ENCODE measurements around the gene APOB. TPM values are rescaled to one million over a fixed set of nuclear protein-coding genes. Genes with fewer than 3 reads are reported as not detected.

Gene APOB
- total and polyA plus RNA-seq, 2 of the 13 experiments (the other 11 are each of a cell fraction or from before 2014, with no cell fraction given) = 1,569 to 2,515 TPM

DNA sequence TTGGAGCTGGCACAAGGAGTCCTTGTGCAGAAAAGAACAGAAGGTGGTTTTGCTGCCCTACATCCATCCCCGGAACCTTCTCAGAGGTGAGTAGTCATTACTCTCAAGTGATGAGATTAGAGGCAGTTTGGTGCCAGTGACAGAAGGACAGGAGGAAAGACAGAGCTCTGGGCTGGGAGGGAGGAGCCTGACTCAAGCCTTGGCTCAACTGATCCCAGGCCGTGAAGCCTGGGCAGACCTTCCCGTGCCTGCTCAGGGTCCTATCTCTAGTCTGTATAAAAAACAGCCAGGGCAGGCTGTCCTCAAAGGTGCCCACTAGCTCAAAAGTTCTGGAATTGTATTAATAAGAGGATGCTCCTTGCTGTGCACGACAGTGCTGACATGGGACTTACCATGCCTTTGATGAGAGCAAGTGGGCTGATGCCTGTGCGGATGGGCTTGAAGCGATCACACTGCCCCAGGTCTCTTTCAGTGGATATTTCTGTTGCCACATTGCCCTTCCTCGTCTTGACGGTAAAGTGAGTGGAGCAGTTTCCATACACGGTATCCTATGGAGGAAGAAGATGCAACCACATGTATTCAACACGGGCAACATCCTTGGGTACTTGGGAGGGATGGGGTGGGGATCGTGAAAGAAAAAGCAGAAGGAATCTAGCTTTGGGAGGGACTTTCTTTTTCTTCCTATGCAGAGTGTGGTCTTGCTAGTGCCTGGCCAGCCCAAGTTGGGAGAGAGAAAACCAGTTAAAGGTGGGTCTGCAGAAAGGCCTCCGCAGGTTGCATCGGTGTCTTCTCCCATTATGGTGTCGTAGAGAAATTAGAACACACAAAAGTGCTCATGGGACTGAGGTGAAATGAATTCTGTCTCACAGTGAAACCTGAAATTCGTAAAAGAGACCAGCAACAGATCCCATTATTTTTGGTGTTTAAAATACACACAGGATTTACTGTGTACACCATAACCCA lies 6.9 kb downstream of the APOB start (continued):
- TF ChIP-seq, protein P1, sequence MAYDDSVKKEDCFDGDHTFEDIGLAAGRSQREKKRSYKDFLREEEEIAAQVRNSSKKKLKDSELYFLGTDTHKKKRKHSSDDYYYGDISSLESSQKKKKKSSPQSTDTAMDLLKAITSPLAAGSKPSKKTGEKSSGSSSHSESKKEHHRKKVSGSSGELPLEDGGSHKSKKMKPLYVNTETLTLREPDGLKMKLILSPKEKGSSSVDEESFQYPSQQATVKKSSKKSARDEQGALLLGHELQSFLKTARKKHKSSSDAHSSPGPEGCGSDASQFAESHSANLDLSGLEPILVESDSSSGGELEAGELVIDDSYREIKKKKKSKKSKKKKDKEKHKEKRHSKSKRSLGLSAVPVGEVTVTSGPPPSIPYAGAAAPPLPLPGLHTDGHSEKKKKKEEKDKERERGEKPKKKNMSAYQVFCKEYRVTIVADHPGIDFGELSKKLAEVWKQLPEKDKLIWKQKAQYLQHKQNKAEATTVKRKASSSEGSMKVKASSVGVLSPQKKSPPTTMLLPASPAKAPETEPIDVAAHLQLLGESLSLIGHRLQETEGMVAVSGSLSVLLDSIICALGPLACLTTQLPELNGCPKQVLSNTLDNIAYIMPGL (CRISPR knock-in tag; IDR thresholded peaks at IDR 0.05; ENCODE audit: borderline replicate concordance in 1 of 2, low read depth in 1 of 2) = no peak
- TF ChIP-seq AGO2 (optimal IDR thresholded peaks at IDR 0.05; ENCODE audit: low read depth, low read length) = peak; percentile 71
- 0 out of 2 replicates have a peak, but pooled peaks have one; percentile 15 for TF ChIP-seq ZFAT (CRISPR knock-in tag; conservative IDR thresholded peaks at IDR 0.05)
- TF ChIP-seq, protein P2, sequence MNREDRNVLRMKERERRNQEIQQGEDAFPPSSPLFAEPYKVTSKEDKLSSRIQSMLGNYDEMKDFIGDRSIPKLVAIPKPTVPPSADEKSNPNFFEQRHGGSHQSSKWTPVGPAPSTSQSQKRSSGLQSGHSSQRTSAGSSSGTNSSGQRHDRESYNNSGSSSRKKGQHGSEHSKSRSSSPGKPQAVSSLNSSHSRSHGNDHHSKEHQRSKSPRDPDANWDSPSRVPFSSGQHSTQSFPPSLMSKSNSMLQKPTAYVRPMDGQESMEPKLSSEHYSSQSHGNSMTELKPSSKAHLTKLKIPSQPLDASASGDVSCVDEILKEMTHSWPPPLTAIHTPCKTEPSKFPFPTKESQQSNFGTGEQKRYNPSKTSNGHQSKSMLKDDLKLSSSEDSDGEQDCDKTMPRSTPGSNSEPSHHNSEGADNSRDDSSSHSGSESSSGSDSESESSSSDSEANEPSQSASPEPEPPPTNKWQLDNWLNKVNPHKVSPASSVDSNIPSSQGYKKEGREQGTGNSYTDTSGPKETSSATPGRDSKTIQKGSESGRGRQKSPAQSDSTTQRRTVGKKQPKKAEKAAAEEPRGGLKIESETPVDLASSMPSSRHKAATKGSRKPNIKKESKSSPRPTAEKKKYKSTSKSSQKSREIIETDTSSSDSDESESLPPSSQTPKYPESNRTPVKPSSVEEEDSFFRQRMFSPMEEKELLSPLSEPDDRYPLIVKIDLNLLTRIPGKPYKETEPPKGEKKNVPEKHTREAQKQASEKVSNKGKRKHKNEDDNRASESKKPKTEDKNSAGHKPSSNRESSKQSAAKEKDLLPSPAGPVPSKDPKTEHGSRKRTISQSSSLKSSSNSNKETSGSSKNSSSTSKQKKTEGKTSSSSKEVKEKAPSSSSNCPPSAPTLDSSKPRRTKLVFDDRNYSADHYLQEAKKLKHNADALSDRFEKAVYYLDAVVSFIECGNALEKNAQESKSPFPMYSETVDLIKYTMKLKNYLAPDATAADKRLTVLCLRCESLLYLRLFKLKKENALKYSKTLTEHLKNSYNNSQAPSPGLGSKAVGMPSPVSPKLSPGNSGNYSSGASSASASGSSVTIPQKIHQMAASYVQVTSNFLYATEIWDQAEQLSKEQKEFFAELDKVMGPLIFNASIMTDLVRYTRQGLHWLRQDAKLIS (CRISPR knock-in tag; IDR thresholded peaks at IDR 0.05) = peak; percentile 32; the same call in 1 of the 2 replicates
- peak; percentile 21; the same call in 1 of the 2 replicates for TF ChIP-seq ZNF563 (CRISPR knock-in tag; IDR thresholded peaks at IDR 0.05)
- TF ChIP-seq RBFOX2 (IDR thresholded peaks at IDR 0.05; ENCODE audit: low read depth, low read length) = peak; percentile 49
- TF ChIP-seq ARNTL (CRISPR knock-in tag; IDR thresholded peaks at IDR 0.05) = no peak
- TF ChIP-seq SMAD1 (CRISPR knock-in tag; IDR thresholded peaks at IDR 0.05; ENCODE audit: borderline replicate concordance, low read depth) = no peak
- no peak for TF ChIP-seq HNRNPH1 (optimal IDR thresholded peaks at IDR 0.05; ENCODE audit: low read depth, low read length)
- TF ChIP-seq ZNF432 (CRISPR knock-in tag; IDR thresholded peaks at IDR 0.05; ENCODE audit: borderline replicate concordance) = no peak
- TF ChIP-seq TBX2 (CRISPR knock-in tag; IDR thresholded peaks at IDR 0.05; ENCODE audit: borderline replicate concordance) = no peak; the same call in 1 of the 2 replicates
- TF ChIP-seq, protein P3, sequence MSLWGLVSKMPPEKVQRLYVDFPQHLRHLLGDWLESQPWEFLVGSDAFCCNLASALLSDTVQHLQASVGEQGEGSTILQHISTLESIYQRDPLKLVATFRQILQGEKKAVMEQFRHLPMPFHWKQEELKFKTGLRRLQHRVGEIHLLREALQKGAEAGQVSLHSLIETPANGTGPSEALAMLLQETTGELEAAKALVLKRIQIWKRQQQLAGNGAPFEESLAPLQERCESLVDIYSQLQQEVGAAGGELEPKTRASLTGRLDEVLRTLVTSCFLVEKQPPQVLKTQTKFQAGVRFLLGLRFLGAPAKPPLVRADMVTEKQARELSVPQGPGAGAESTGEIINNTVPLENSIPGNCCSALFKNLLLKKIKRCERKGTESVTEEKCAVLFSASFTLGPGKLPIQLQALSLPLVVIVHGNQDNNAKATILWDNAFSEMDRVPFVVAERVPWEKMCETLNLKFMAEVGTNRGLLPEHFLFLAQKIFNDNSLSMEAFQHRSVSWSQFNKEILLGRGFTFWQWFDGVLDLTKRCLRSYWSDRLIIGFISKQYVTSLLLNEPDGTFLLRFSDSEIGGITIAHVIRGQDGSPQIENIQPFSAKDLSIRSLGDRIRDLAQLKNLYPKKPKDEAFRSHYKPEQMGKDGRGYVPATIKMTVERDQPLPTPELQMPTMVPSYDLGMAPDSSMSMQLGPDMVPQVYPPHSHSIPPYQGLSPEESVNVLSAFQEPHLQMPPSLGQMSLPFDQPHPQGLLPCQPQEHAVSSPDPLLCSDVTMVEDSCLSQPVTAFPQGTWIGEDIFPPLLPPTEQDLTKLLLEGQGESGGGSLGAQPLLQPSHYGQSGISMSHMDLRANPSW (CRISPR knock-in tag; IDR thresholded peaks at IDR 0.05; ENCODE audit: borderline replicate concordance) = no peak
- TF ChIP-seq PRMT3 (CRISPR knock-in tag; IDR thresholded peaks at IDR 0.05; ENCODE audit: borderline replicate concordance, low read depth) = peak; percentile 18
- peak; percentile 81; the same call in 1 of the 2 replicates for TF ChIP-seq ZNF709 (CRISPR knock-in tag; IDR thresholded peaks at IDR 0.05)
- no peak for TF ChIP-seq JARID2 (CRISPR knock-in tag; IDR thresholded peaks at IDR 0.05; ENCODE audit: insufficient replicate concordance)
- TF ChIP-seq ZNF12 (CRISPR knock-in tag; IDR thresholded peaks at IDR 0.05) = no peak
- peak; percentile 63; the same call in 1 of the 2 replicates for TF ChIP-seq NAIF1 (CRISPR knock-in tag; IDR thresholded peaks at IDR 0.05; ENCODE audit: borderline replicate concordance)
- TF ChIP-seq RNF2 (conservative IDR thresholded peaks at IDR 0.05; ENCODE audit: low read depth) = no peak
- TF ChIP-seq SRSF9 (IDR thresholded peaks at IDR 0.05; ENCODE audit: borderline replicate concordance, insufficient read depth, low read depth, low read length, poor library complexity, severe bottlenecking) = no peak

Measured in HepG2 (cell line).